GM18502 (cell line): Measurements from ENCODE around the gene FKBP9.
"Not testable (repeated sequence)": the region's sequence is repeated elsewhere in the genome, so short reads cannot be mapped to it uniquely, and the experiment has no call there.

Experiments
- ATAC-seq: cut with Tn5 transposase; IDR thresholded peaks from one replicate; pipeline ENCODE4 v1.9.1; 2021; ENCODE audit warnings: mild to moderate bottlenecking; ENCODE audit not compliant: unreplicated experiment, poor library complexity

The FKBP9 gene

GRCh38 chr7:32957326-32958045 is at the start of gene FKBP9:
TSS of gene FKBP9 (plus strand) at chr7:32957440. CDS start at chr7:32957574, 134 bp downstream.
- peak; percentile 89 for ATAC-seq

- no peak for ATAC-seq
Measured at GRCh38 chr7:32910195-32910594, 47.0 kb upstream of the FKBP9 start.

- ATAC-seq = no peak
Measured at GRCh38 chr7:32914184-32914583, 43.1 kb upstream of the FKBP9 start.

GRCh38 chr7:32915041-32915536 is 42.2 kb upstream of the FKBP9 start:
- no peak for ATAC-seq

- no peak for ATAC-seq
Measured at GRCh38 chr7:32916006-32916405, 41.2 kb upstream of the FKBP9 start.

GRCh38 chr7:32916994-32917393 is 40.2 kb upstream of the FKBP9 start:
- not testable (repeated sequence) for ATAC-seq

GRCh38 chr7:32921896-32922295 is 35.3 kb upstream of the FKBP9 start:
- no peak for ATAC-seq

- no peak for ATAC-seq
Measured at GRCh38 chr7:32928785-32929298, 28.4 kb upstream of the FKBP9 start.

GRCh38 chr7:32929430-32930143 is 27.7 kb upstream of the FKBP9 start:
- ATAC-seq = no peak

GRCh38 chr7:32930378-32930777 is 26.9 kb upstream of the FKBP9 start:
- no peak for ATAC-seq

GRCh38 chr7:32935558-32935957 is 21.7 kb upstream of the FKBP9 start:
- no peak for ATAC-seq

GRCh38 chr7:32936689-32937088 is 20.6 kb upstream of the FKBP9 start:
- ATAC-seq = no peak

- ATAC-seq = no peak
Measured at GRCh38 chr7:32937344-32938174, 19.7 kb upstream of the FKBP9 start.

GRCh38 chr7:32941181-32941580 is 16.1 kb upstream of the FKBP9 start:
- ATAC-seq = no peak

GRCh38 chr7:32941681-32942414 is 15.4 kb upstream of the FKBP9 start:
- peak; percentile 5 for ATAC-seq

- peak; percentile 85 for ATAC-seq
Measured at GRCh38 chr7:32942415-32943251, 14.6 kb upstream of the FKBP9 start.

GRCh38 chr7:32943252-32944030 is 13.8 kb upstream of the FKBP9 start:
- ATAC-seq = no peak

- ATAC-seq = no peak
Measured at GRCh38 chr7:32947420-32947983, 9.7 kb upstream of the FKBP9 start.
